Right forelimb (tissue), 1 donor: ENCODE measurements around the gene GTF2H1.
"Not testable (repeated sequence)": the region's sequence is repeated elsewhere in the genome, so short reads cannot be mapped to it uniquely, and the experiment has no call there.

Source experiments
- DNase-seq: peaks from one replicate; pipeline ENCODE4 v3.0.0-alpha.2; 2018

The GTF2H1 gene

DNA sequence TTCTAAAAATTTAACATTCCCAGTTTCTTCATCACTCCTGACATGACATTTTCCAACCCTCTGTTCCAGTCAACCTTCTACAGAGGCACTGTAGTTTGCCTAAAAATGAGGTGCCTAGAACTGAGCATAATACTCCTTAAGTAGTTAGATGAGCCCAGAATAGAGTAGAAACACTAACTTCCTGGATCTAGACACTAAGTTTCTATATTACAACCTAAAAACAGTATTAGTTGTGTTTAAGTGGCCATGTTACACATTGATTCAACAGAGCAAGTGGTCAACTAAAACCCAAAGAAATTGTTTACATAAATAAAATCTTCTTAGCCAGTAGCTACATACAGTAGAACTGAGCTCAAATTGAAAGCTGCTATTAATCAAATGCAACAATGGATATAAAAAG is 1.8 kb upstream of the GTF2H1 start:
- DNase-seq: no peak

DNA sequence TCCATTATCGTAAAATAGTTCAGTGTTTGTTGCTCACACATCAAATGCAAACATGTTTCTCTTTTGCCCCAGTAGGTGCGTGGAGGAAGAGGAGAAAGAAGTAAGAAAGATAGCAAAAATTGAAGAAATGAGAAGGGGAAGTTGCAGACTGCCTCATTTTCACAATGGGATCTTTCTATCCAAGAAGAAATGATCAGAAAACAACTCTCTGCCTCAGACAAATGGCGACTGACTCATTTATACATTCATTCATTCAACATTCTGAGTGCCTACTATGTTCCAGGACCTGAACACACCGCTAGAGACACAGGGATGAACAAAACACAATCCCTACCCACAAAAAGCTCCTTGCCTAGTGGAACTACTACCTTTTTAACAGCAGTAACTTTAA is 794 bp upstream of the GTF2H1 start:
- no peak for DNase-seq

DNA sequence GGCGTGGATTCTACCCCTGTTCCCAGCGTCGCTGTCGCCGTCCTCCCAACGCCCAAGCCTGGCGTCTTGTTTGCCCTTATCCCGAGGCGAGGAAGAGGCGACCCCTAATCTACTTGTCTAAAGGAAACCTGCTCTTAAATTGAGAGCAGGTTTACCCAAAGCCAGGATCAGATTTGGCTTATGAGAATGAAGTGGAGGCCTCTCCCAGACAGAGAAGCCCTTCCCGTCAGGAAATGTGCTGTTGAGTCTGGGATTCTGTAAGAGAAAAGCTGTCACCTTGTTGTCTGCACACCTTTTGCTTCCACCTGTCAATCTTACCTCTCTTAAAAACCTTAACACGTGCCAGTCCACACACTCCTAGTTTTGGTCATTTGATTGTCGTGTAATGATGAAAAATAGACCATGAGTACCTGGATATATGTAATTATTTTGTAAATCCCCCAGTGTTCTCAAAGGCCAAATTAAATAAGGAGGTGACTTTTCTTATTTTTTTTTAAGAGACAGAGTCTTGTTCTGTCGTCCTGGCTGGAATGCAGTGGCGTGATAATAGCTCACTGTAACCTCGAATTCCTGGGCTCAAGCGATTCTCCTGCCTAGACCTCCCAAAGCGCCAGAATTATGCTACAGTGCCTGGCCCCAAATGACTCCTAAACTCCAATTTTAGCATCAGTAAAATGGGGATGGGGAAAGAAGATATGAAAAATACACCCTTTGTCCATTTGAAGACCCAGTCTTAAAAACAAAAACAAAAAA is 627 bp downstream of the GTF2H1 start:
- no peak for DNase-seq

DNA sequence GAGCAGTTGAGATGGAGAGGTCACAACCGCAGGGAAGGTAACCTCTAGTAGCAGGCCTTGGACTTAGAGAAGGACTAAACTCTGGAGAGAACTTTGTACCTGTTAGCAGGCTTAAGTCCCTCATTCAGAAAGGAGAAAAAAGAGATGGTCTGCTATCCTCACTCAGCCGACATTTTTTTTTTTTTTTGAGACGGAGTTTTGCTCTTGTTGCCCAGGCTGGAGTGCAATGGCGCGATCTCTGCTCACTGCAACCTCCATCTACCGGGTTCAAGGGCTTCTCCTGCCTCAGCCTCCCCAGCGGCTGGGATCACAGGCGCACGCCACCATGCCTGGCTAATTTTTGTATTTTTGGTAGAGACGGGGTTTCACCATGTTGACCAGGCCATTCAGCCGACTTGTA is 1.5 kb downstream of the GTF2H1 start:
- not testable (repeated sequence) for DNase-seq

DNA sequence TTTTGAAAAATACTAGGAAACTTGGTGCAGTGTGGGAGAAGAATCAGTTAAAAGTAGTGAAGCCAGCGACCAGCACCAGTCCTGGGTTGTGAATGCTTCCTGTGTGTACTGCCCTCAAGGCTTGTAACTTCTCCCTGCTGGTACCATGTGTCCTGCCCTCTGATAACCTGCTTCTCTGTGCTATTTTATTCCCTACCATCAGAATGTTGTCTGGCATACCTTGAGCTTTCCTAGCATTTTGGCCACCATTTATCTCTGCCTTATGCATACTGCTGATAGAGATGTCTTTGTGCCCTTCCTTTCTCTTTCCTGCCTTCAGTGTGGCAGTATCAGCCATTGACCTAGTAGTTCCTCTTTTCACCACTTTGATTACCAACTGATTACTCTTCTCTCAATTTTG is 2.0 kb downstream of the GTF2H1 start:
- DNase-seq: no peak

DNA sequence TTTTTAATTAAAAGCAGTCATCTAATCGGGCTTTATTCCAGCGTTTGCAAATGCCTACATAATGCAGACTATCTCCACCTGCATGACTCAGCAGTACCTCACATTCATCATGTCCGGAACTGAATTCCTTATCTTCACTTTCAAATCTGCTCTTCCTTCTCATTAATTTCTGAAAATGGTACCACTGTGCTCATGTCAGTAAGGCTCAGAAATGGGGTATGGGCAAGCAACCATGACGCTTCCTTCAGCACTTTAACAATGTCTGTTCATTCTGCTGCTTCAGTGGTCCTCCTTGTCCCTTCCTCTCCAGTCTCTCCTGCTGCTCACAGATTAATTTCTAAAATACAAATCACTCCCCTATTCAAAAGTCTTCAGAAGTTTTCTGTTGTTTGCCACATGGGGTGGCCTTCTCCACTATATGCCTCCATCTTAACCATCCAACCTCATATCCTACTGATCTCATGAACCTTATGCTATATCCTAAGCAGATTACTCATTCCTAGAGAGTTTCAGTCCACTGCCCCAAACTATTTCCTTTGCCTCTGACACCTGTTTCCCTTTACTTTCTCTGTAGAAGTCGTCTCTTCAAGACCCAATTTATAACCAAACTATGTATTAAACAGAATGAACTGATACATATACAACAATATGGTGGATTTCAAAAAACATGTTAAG is 7.0 kb downstream of the GTF2H1 start:
- DNase-seq: no peak

DNA sequence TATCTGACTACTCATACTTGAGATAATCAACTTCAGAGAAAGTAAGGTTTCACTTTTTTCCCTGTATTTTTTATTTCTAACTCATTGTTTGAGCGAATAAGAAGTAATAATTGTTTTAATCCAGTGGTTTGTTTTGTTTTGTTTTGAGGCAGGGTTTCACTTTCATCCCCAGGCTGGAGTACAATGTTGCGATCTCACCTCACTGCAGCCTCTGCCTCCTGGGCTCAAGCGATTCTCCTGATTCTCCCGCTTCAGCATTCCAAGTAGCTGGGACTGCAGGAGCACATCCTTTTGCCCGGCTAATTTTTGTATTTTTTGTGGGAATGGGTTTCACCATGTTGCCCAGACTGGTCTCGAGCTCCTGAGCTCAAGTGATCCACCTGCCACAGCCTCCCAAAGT is 8.6 kb downstream of the GTF2H1 start:
- no peak for DNase-seq

DNA sequence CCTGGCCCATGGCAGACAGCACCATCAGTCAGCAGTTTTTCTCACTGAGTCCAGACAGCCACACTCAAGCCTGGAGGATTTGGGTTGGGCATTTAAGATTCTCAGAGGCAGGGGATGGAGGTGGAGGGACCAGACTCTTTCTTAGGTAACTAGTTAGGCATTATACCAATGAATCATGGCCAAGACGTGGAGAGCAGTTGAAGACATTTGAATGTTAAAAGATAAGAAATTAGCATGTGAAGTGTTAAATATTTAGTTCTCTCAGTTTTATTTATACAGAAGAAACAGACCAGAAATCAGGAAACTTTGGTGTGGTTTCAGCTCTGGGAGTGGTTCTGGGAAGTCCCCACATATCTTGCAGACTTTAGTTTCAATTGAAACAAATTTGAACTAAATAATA is 9.9 kb downstream of the GTF2H1 start:
- DNase-seq: no peak

DNA sequence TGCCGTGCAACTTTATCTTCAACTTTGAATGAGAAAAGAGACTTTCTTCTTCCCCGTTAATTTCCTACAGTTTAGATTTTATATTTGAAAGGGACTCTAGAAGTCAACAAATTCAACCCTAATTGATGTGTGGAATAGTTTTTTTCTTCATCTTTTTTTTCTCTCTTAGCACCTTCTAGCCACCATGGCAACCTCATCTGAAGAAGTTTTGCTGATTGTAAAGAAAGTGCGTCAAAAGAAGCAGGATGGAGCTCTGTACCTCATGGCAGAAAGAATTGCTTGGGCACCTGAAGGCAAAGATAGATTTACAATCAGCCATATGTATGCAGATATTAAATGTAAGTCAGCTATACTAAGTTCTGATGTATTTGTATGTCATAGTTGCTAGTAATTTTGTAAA is 10.5 kb downstream of the GTF2H1 start:
- no peak for DNase-seq

DNA sequence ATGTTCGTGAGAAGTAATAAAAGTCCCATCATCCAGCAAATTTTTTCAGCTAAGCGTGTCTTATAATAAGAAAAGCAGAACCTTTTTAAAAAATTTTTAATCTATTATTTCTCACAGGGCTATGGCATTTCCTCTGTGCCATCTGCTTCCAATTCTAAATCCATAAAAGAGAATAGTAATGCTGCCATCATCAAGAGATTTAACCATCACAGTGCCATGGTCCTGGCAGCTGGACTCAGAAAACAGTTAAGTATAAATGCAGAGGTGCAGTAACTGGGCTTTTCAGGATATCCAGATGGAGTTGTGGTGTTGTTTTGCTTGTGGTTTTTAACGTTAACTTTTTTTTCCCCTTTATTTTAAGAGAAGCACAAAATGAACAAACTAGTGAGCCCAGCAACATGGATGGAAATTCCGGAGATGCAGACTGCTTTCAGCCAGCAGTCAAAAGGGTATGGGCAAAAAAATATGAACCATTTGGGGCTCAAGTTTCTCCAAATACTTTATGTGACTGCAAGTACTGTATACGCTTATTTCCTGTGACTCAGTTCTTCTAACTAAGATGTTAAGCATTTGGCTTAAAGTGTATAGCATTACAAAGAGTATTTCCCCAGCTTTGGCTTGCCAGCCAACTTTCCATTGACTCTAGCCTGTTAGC is 25.2 kb downstream of the GTF2H1 start:
- DNase-seq: no peak

DNA sequence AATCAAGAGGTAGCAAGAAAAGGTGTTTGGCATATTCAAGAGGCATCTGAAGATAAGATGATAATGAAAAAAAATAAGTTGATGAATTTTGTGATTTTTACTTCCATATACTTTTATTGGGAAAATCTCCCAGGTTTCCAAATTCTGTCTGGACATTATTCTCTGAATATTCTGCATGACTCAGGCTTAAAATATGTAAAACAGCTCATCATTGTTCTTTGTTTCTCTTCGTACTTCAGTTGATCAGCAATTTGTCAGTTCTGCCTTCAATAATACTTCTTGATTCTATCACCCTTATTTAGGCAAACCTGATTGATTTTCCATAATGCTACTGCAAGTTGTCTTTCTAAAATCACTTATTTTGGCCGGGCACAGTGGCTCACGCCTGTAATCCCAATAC is 30.2 kb downstream of the GTF2H1 start:
- no peak for DNase-seq

DNA sequence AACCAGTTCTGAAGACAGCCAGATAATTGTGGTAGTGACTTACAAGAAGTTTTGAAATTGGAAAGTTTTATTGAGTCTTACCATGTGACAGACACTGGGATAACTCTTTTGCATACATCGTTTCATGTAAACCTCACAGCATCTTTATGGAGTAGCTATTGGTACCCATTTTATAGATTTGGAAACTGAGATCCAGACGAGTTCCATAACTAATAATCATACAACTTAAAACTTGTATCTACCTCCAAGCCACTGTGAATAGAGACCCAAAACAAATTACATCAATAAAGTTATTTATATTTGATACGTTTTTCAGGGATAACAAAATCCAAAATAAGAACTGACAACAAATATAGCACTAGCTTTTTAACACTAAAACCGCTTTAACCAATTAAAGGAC is 36.3 kb downstream of the GTF2H1 start:
- DNase-seq: no peak

DNA sequence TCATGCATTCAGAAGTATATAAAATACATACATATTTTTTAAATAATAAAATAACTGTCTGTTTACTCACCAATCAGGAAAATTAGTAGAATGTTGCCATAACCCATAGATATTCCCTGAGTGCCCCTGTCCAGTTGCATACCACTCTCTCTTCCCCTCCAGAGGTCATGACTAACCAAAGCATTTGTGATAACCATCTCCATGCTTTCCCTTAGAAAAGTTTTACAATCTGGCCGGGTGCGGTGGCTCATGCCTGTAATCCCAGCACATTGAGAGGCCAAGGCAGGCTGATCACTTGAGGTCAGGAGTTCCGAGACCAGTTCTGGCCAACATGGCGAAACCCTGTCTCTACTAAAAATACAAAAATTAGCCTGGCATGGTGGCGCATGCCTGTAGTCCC is 38.8 kb downstream of the GTF2H1 start:
- no peak for DNase-seq

DNA sequence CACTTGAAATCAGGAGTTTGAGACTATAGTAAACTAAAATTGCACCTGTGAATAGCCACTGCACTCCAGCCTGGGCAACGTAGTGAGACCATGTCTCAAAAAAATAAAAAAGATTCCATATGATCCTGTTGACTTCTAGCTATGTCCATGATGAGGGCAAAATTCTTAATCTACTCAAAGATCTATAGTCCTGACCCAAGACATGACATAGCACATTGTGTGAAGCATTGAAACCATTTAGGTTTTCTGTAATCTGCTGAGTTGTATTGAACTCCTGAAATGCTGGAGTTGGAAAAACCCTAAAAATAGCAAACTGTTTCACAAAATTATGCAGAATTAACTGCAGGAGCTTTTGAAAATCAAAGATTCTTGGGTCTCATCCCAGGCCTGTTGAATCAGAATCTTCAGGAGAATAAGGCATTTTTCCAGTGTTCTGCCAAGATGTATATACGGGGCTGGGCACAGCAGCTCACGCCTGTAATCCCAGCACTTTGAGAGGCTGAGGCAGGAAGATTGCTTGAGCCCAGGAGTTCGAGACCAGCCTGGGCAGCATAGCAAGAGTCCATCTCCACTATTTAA is 42.2 kb downstream of the GTF2H1 start:
- DNase-seq: no peak

DNA sequence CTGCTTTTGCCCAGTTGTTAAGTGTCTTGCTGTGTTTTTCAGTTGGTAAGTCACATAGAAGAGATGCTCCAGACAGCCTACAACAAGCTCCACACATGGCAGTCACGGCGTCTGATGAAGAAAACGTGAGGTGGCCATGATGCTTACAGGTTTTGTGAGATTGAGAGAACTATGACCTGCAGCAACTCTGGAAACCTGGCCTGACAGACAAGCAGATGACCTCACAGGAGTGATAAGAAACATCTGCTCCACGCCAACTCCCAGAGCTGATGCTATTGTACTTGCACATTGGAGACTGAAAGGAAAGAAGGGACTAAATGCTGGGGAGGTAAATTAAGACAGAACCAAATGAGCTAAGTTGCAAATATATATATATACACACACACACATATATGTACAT is 43.4 kb downstream of the GTF2H1 start:
- DNase-seq: no peak

DNA sequence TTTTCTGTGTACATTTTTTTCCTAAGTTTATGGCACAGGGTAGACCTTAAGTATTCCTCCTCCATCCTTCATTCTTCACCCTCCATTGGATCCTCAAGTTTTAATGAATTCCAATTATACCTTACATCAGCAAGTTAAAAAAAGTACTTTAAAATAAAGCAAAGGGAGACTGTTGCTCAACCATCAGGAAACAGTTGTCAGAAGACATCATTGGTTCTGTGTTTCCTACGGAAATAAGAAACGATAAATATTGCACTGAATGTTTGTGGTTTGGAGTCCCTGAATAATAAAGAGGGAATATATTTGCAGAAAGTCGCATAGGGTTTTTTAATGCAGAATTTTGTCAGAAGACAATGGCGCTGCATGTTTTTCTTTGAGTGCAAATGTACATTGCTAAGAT is 43.9 kb downstream of the GTF2H1 start:
- no peak for DNase-seq

DNA sequence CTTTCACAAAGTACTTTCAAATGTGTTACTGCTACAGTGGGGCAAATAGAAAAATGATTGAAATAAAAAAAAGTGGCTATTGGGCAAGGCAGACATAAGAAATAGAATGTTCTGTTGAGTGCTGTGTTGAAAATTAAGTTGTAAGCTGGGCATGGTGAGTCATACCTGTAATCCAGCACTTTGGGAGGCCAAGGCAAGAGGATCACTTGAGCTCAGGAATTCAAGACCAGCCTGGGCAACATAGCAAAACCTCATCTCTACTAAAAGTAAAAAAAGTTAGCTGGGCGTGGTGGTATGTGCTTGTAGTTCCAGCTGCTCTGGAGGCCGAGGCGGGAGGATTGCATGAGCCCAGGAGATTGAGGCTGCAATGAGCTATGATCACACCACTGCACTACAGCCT is 45.1 kb downstream of the GTF2H1 start:
- no peak for DNase-seq

DNA sequence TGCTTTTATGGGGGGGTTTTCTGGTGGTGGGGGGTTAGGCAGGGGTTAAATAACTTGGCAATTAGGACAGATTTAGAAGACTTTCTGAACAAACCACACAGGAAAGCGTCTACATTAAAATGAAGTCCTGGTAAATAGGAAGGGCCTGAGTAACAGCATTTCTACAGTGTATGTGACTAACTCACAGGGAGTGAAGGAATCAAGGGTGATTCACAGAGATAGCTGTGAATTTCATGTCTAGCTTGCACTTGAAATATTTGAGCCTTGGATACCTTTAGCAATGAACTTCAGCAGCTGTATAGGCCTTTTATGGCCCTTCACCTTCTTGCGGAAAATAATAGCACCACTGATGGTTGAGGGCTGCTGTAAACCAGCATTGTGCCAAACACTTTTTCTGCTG is 45.9 kb downstream of the GTF2H1 start:
- DNase-seq: no peak

DNA sequence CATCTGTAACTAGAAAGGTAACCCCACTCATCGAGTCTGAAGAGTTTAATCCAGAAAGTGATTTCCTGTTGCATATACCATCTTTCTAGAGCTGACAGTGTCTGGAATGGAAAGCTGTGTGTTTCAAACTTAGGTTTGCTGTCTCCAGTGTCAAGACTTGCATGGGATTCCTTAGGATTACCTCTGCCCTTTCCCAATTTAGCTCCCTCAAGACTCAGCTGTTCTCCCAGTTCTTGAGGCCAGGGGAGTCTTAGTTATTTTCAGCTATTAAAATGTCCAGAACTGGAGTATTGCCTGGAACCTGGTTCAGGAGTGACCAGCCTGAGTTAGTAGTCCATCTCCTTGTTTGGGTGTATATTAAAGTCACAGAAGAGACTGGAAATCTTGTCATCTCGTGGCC is 47.0 kb downstream of the GTF2H1 start:
- DNase-seq: no peak

DNA sequence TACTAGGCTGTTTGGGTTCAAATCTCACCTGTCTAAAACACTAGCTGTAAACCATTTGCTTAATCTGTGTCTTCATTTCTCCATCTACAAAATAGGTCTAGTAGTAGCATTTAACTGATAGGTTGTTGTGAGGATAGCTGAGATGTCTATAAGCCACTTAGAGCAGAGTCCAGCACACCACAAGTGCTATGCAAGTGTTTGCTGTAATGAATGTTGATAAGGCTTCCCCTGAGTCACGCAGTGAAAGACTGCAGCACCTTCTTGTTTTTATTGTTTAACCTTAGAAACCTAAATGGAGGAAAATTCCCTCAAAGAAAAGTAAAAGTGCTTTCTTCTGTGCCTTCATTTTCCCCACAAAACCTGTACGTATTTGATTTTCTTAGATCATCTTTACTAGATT is 48.9 kb downstream of the GTF2H1 start:
- no peak for DNase-seq

DNA sequence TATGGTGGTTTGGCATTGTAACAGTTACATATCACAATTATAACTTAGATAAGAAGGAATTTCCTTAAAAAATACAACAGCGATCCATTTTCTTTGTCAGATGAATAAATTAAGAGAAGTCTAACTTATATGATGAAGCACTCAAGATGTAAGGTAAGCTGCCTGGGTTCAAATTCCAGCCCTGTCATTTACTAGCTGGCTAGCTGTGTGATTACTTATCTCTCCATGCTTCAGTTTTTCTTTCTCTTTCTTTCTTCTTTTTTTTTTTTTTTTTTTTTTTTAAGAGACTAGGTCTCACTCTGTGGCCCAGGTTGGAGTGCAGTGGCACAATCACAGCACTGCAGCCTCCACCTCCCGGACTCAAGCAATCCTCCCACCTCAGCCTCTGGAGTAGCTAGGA is 49.8 kb downstream of the GTF2H1 start:
- DNase-seq: no peak

DNA sequence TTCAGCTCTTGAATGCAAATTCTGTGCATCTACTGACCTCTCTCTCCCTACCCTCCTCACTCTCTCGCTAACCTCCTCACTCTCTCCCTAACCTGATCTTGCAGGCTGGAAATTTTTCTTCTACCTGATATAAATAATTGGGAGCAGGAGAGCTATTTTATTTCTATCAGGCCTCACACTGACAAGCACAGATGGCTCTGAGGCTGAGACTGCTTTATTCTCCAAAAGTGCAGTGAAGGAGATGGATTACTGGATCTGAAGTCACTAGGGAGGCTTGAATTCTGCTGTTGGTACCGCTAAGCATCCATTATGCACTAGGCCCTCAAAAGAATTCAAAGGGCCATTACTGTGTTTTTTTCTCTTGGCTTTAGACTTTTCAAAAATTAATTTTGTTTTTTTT is 52.6 kb downstream of the GTF2H1 start:
- no peak for DNase-seq

DNA sequence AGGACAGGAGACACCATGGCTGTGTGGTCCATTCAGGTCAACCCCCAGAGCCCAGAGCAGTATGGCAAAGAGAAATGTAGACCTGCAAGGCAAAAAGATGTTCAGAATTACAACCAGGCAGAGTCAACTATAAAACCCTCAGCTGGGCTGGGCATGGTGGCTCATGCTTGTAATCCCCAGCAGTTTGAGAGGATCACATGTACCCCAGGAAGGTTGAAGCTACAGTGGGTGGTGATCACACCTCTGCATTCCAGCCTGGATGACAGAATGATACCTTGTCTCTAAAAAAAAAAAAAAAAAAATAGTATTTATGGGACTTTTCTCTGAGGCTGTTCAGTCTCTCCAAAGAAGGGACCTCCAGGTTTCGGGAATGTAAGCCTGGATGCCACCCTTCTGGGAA is 53.6 kb downstream of the GTF2H1 start:
- DNase-seq: no peak

DNA sequence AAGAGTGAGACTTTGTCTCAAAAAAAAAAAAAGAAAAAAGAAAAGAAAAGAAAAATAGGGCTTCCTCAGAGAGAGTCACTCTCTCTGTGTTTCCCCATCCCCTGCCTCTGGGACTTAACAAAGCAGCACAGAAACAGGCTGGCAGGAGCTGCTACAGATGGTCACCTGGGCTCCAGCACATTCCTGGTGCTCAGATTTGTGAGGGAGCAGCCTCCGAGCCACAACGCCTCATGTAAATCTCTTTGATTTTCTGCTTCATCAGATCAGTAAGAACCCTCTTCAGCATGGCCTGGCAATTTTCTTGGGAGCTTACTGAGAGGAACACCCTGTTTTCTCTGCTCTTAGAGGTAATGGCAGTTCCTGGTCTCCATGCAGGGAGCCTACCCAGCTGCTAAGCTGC is 56.8 kb downstream of the GTF2H1 start:
- no peak for DNase-seq
